ENCODE measurements around the gene RCAN3.
A peak's percentile ranks its signal among the peaks of the same experiment; 100 is the strongest.
"Not testable (repeated sequence)": the region's sequence is repeated elsewhere in the genome, so short reads cannot be mapped to it uniquely, and the experiment has no call there.

Gene RCAN3

DNA sequence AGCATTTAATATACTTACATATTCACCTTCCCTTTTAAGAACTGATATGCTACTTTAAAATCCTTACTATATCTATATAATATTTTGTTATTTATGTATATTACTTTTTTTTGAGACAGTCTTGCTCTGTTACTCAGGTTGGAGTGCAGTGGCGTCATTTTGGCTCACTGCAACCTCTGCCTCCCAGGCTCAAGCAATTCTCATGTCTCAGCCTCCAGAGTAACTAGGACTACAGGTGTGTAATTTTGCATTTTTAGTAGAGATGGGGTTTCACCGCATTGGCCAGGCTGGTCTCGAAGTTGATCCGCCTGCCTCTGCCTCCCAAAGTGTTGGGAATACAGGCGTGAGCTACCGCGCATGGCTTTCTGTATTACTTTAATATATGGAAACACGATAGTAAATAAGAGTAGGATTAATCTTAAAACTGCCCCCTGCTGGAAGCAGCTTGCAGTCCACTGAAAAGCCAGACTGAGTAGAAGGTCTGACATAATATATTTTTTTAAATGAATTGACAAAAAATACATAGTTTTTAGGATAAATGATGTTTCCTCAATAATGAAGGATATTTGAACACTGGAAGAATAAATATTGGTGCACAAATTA, 24.4 kb downstream of the RCAN3 start:
- H3K4me3 ChIP-seq (replicated peaks; ENCODE audit: low read depth, low read length), result no peak overlapping the region
- TF ChIP-seq, protein P1, sequence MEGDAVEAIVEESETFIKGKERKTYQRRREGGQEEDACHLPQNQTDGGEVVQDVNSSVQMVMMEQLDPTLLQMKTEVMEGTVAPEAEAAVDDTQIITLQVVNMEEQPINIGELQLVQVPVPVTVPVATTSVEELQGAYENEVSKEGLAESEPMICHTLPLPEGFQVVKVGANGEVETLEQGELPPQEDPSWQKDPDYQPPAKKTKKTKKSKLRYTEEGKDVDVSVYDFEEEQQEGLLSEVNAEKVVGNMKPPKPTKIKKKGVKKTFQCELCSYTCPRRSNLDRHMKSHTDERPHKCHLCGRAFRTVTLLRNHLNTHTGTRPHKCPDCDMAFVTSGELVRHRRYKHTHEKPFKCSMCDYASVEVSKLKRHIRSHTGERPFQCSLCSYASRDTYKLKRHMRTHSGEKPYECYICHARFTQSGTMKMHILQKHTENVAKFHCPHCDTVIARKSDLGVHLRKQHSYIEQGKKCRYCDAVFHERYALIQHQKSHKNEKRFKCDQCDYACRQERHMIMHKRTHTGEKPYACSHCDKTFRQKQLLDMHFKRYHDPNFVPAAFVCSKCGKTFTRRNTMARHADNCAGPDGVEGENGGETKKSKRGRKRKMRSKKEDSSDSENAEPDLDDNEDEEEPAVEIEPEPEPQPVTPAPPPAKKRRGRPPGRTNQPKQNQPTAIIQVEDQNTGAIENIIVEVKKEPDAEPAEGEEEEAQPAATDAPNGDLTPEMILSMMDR (IDR thresholded peaks at IDR 0.05; ENCODE audit: low read depth, low read length, missing control alignments), result peak; percentile 54
- DNase-seq (ENCODE audit: extremely low read depth, low read depth), result no peak

DNA sequence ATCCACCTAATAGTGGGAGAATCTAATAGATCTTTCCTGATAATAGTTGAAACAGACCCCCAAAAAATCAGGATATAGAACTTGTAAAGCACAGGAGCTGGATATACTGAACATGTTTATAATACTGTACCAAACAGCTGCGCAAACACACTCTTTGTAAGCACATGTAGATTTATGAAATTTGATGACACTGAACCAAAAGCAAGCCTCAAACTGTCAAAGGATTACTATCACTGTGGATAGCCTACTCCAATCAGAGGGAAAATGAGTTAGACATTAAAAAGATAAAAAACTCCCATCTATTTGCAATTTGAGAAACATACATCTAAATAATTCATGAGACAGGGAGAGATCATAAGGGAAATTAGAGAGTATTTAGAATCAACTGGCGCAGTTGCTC, 26.1 kb downstream of the RCAN3 start:
- DNase-seq (ENCODE audit: extremely low read depth, low read depth), result no peak
- no peak overlapping the region for H3K4me3 ChIP-seq (replicated peaks; ENCODE audit: low read depth, low read length)
- TF ChIP-seq, protein P1 (IDR thresholded peaks at IDR 0.05; ENCODE audit: low read depth, low read length, missing control alignments), result no peak

DNA sequence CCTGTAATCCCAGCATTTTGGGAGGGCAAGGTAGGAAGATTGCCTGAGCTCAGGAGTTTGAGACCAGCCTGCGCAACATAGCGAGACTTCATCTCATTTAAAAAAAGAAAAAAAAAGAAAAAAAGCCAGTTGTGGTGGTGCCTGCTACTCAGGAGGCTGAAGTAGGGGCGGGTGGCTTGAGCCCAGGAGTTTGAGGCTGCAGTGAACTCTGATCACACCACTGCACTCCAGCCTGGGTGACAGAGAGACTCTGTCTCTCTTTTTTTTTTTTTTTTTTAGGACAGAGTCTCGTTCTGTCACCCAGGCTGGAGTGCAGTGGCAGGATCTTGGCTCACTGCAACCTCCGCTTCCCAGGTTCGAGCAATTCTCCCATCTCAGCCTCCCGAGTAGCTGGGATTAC, 26.7 kb downstream of the RCAN3 start:
- not testable (repeated sequence) for H3K4me3 ChIP-seq (replicated peaks; ENCODE audit: low read depth, low read length); DNase-seq (ENCODE audit: extremely low read depth, low read depth)

DNA sequence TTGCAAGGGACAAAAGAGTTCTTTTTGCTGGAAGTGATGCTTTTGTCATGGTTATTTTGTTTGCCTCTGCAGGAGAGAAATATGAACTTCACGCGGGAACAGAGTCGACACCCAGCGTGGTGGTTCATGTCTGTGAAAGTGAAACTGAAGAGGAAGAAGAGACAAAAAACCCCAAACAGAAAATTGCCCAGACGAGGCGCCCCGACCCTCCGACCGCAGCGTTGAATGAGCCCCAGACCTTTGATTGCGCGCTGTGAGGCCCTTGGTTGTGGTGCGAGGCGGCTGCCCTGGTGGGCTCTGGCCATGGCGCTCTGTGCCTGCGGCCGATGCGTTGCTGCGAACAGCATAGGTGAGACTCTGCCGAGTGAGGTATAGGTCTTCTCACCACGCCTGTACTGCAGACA, 32.4 kb downstream of the RCAN3 start:
- TF ChIP-seq, protein P1 (IDR thresholded peaks at IDR 0.05; ENCODE audit: low read depth, low read length, missing control alignments), result no peak
- no peak overlapping the region for H3K4me3 ChIP-seq (replicated peaks; ENCODE audit: low read depth, low read length)
- DNase-seq (ENCODE audit: extremely low read depth, low read depth), result no peak

DNA sequence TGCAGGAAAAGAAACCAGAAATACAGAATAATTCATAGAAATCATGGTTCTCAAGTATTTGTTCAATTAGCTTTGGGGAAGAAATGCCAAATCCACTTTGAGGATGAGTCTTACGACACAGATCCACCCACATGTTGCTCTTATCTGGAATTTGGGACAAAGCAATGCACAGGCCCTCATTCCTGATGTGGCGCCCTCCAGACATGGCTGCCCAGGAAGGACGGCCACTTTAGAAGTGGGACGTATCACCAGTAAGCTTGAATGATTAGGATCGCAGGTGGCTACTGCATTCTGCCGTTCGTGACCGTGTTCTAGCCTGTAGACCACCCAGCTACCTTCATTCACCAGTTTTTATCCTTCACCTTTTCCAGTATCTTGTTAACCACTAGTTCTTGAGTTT, 33.1 kb downstream of the RCAN3 start:
- no peak for DNase-seq (ENCODE audit: extremely low read depth, low read depth)
- H3K4me3 ChIP-seq (replicated peaks; ENCODE audit: low read depth, low read length), result no peak overlapping the region
- TF ChIP-seq, protein P1 (IDR thresholded peaks at IDR 0.05; ENCODE audit: low read depth, low read length, missing control alignments), result no peak

DNA sequence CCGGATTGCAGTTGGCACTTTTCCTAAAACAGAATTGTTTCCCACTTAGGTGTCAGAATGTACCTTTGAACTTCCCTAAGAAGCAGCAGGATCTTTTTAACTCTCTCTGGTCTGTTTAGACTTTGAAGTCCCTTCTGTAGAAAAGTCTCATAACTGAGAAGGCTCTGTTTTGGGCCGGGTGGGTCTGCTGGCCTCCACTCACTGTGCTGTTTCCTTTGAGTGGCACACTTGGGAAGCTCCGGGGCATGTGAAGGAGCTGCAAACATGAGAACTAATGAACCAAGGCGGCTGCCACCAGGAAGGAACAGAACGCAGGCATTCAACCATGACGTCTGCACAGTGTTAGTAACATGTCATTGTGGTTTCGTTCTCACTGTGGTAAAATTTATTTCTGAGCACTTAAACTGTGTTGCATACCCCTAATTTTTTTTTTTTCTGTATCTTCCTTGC, 33.8 kb downstream of the RCAN3 start:
- DNase-seq (ENCODE audit: extremely low read depth, low read depth), result peak; percentile 5
- H3K4me3 ChIP-seq (replicated peaks; ENCODE audit: low read depth, low read length), result no peak overlapping the region
- TF ChIP-seq, protein P1 (IDR thresholded peaks at IDR 0.05; ENCODE audit: low read depth, low read length, missing control alignments), result no peak

DNA sequence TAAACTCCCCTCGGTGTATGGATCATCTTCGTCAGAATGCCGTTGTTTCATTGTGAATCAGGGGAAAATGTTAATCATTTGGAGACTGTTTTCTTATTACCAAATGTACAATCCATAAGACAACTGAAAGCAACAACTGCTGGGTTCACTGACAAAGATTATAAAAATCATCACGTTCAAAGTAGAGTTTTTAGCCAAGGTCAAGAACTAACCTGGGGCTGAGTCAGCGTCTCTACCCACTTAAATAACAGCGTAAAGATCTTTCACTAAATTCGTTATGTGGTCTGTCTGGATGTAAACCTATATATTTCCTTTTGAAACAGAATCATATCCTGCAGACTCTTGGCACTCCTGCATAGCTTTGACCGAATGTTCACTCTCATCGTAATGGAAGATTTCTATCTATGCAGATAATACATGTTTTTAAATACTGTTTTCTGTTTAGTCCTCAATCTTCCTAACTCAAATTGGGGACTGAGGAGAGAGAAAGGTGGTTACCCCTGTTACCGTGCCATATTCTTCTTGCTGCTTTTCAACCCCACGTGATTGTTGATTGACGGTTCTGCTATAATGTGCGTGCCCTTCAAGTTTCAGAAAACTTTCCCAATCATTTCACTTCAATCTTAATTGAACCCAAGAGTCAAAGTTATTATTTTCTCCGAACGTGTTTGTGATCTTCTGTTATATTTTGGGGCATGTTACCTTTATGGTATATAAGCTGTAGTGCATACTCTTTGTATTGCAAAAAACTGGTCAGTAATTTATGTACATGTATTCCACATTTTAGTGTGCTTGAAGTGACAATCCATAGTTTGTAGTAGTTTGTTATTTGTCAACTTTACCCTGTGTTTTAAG, 37.6 kb downstream of the RCAN3 start:
- TF ChIP-seq, protein P1 (IDR thresholded peaks at IDR 0.05; ENCODE audit: low read depth, low read length, missing control alignments), result no peak
- no peak for DNase-seq (ENCODE audit: extremely low read depth, low read depth)
- no peak overlapping the region for H3K4me3 ChIP-seq (replicated peaks; ENCODE audit: low read depth, low read length)

All from HFF-Myc (cell line).